ENCODE measurements around the gene ONECUT3. TPM values are rescaled to one million over a fixed set of nuclear protein-coding genes. Genes with fewer than 3 reads are reported as not detected.

ONECUT3 gene
- total and polyA plus RNA-seq, 9 of the 15 experiments (the other 6 are each of a cell fraction or from before 2014, with no cell fraction given), result not detected

DNA sequence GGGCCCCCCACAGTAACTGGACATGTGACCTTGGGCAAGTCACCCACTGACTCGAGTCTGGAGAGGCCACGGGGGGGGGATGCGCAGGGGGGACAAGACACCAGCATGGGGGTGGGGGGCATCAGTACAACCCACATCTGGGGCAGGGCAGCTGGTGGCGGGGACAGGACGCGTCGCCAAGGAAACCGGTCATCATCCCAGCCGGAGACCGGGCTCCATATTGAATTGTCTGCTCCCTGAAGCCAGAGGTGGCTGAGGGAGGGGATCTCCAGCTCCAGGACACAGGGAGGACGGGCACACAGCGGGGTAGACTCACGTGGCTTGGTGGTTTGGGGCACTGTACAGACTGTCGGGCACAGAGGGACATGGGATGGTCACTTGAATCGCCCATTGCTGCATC, 11.4 kb downstream of the ONECUT3 start (continued):
- TF ChIP-seq, protein P1, sequence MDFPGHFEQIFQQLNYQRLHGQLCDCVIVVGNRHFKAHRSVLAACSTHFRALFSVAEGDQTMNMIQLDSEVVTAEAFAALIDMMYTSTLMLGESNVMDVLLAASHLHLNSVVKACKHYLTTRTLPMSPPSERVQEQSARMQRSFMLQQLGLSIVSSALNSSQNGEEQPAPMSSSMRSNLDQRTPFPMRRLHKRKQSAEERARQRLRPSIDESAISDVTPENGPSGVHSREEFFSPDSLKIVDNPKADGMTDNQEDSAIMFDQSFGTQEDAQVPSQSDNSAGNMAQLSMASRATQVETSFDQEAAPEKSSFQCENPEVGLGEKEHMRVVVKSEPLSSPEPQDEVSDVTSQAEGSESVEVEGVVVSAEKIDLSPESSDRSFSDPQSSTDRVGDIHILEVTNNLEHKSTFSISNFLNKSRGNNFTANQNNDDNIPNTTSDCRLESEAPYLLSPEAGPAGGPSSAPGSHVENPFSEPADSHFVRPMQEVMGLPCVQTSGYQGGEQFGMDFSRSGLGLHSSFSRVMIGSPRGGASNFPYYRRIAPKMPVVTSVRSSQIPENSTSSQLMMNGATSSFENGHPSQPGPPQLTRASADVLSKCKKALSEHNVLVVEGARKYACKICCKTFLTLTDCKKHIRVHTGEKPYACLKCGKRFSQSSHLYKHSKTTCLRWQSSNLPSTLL (IDR thresholded peaks at IDR 0.05), result no peak
- TF ChIP-seq ETV1 (tag; conservative IDR thresholded peaks at IDR 0.05; ENCODE audit: low read depth), result no peak
- TF ChIP-seq, protein P2, sequence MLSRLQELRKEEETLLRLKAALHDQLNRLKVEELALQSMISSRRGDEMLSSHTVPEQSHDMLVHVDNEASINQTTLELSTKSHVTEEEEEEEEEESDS (CRISPR knock-in tag; IDR thresholded peaks at IDR 0.05), result no peak

DNA sequence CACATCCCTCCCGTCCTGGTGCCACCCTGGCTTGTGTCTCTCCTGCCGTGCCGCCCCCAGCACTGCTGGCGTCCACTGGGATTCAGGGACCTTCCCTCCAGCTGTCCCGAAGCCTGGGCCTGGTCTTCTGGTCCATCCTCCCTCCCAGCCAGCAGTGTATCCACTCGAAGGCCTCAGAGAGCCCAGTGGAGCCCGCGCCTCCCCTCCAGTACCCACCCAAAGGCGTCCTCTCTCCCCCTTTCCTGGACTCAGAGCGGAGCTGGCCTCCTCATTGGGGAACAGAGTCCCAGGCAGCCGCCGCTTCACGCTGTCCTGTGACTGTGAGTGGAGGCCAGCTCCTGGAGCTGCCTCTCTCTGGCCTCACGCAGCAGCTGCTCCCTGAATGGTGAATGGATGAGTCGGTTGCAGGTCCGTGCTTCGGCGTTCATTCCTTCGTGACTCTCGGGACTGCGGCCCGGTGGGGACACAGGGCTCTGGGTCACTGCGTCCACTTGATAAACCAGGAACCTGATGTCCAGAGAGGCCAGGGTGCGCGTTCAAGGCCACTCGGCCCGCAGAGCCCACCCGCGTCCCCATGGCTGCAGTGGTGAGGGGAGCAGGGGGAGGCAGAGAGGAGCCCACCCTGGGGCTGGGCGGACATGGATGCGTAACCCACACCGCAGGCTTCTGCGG, 12.1 kb downstream of the ONECUT3 start:
- POLR2A ChIA-PET, result interaction anchor here (0.5 to 2.0 kb wide), 4 partner anchors 11 to 285 kb away, joined by 3 to 7 read pairs (median 4); no protein-coding TSS in a partner anchor
- WGBS (ENCODE audit: insufficient coverage, low coverage, missing lambda C conversion rate), result 50% methylated on average over 21 of the region's 33 CpGs
- in situ Hi-C loops (cut with MboI), result loop anchor here (5.0 to 10.0 kb wide), 2 partner anchors 93 to 221 kb away; no protein-coding TSS in a partner anchor

More for the DNA sequence above, 12.1 kb downstream of the ONECUT3 start:
- no peak overlapping the region for H3K4me2 ChIP-seq (ENCODE audit: insufficient read depth, low read length)
- no peak for TF ChIP-seq ZNF224 (CRISPR knock-in tag; IDR thresholded peaks at IDR 0.05)
- TF ChIP-seq, protein P3, sequence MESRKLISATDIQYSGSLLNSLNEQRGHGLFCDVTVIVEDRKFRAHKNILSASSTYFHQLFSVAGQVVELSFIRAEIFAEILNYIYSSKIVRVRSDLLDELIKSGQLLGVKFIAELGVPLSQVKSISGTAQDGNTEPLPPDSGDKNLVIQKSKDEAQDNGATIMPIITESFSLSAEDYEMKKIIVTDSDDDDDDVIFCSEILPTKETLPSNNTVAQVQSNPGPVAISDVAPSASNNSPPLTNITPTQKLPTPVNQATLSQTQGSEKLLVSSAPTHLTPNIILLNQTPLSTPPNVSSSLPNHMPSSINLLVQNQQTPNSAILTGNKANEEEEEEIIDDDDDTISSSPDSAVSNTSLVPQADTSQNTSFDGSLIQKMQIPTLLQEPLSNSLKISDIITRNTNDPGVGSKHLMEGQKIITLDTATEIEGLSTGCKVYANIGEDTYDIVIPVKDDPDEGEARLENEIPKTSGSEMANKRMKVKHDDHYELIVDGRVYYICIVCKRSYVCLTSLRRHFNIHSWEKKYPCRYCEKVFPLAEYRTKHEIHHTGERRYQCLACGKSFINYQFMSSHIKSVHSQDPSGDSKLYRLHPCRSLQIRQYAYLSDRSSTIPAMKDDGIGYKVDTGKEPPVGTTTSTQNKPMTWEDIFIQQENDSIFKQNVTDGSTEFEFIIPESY (CRISPR knock-in tag; IDR thresholded peaks at IDR 0.05), result peak; percentile 46; the same call in 1 of the 2 replicates
- no peaks in the 10 kb centered on the region for H3K9me3 ChIP-seq (replicated peaks; ENCODE audit: control insufficient read depth, insufficient read depth, low read depth, low read length)
- no peaks in the 10 kb centered on the region for H3K9me1 ChIP-seq (ENCODE audit: control insufficient read depth, insufficient read depth, low read length)
- BruUV-seq (replicated peaks), result no TSS peak
- ATAC-seq (no peak), DNase-seq (ENCODE audit: extremely low read depth in 1 of 4, low spot score in 3 of 4) (no peak), FAIRE-seq (no peak)
- no peaks in the 10 kb centered on the region for H3K79me2 ChIP-seq (ENCODE audit: control insufficient read depth, insufficient read depth, low read length)
- H3K36me3 ChIP-seq (ENCODE audit: control insufficient read depth, insufficient read depth, low read length), result no peaks in the 10 kb centered on the region
- no peak overlapping the region for H3K27ac ChIP-seq (ENCODE audit: extremely low read depth, low read depth, low read length)
- intact Hi-C loops (cut with micrococcal nuclease), result loop anchor here (5.0 to 10.0 kb wide), 2 partner anchors 158 to 221 kb away; partner anchors contain the start of gene UQCR11
- peaks cover 9 to 61% of the 10 kb centered on the region in 2 experiments; a peak in 4 of 5 replicates for H3K4me1 ChIP-seq (replicated peaks in 1 of 2; ENCODE audit: control insufficient read depth in 2 of 2, insufficient read depth in 2 of 2, low read length in 2 of 2)
- H4K20me1 ChIP-seq (replicated peaks; ENCODE audit: control insufficient read depth, insufficient read depth, low read length), result no peaks in the 10 kb centered on the region; the same call in 1 of the 2 replicates
- peaks cover 8 to 28% of the 10 kb centered on the region in 2 experiments; a peak in 4 of 5 replicates for H3K27me3 ChIP-seq (ENCODE audit: control insufficient read depth in 2 of 2, insufficient read depth in 2 of 2, low read length in 2 of 2)
- H2AFZ ChIP-seq (ENCODE audit: low read depth, low read length), result no peak overlapping the region
- CTCF ChIA-PET (ENCODE audit: low intra/inter-chr PET ratio), result interaction anchor here (0.5 to 4.0 kb wide), 2 partner anchors 10 to 93 kb away, joined by 3 to 84 read pairs; no protein-coding TSS in a partner anchor
- peak overlapping the region in 1 of 2 experiments; percentile 64; a peak in 1 of 4 replicates for H3K9ac ChIP-seq (ENCODE audit: insufficient read depth in 1 of 2, low read depth in 2 of 2, low read length in 2 of 2)
- H3K4me3 ChIP-seq, result no peak overlapping the region
